ENCODE measurements around the gene DUOXA2. TPM values are rescaled to one million over a fixed set of nuclear protein-coding genes. Genes with fewer than 3 reads are reported as not detected.

The DUOXA2 gene
- polyA plus RNA-seq, 2 of the 4 experiments (the other 2 are of a cell fraction): not detected

- TF ChIP-seq HOXA7 (CRISPR knock-in tag; IDR thresholded peaks at IDR 0.05) (no peak), FOXS1 (CRISPR knock-in tag; IDR thresholded peaks at IDR 0.05) (no peak), MAZ (IDR thresholded peaks at IDR 0.05; ENCODE audit: borderline replicate concordance, low read depth, low read length) (no peak), MYC (IDR thresholded peaks at IDR 0.05; ENCODE audit: borderline replicate concordance, low read length) (no peak), HOXB13 (CRISPR knock-in tag; IDR thresholded peaks at IDR 0.05; ENCODE audit: low read depth) (no peak)
Measured at GRCh38 chr15:45166834-45167630, 52.9 kb downstream of the DUOXA2 start (continued).

- DNase-seq (ENCODE audit: low read depth in 1 of 2, low spot score in 1 of 2) (no peak), FAIRE-seq (no peak), ATAC-seq (peak in 1 of 2 experiments; percentile 2; a peak in 1 of 6 replicates)
- Histone ChIP-seq H3K4me2 (peak overlapping the region; percentile 98), H3K9me3 (no peaks in the 10 kb centered on the region), H3K4me1 (peaks cover 10% of the 10 kb centered on the region), H3K4me3 (peak overlapping the region; percentile 67; the same call in 1 of the 3 replicates), H3K27ac (peak overlapping the region; percentile 92 to 100)
- POLR2A ChIA-PET: interaction anchor here (1.0 kb wide), 1 partner anchor 31 kb away, joined by 4 read pairs; no protein-coding TSS in a partner anchor
- TF ChIP-seq NFE2L2 (conservative IDR thresholded peaks at IDR 0.05; ENCODE audit: low read length) (no peak), TP53 (CRISPR knock-in tag; IDR thresholded peaks at IDR 0.05) (no peak), FOXS1 (CRISPR knock-in tag; IDR thresholded peaks at IDR 0.05) (no peak), RARB (CRISPR knock-in tag; IDR thresholded peaks at IDR 0.05) (no peak), ZNF302 (CRISPR knock-in tag; IDR thresholded peaks at IDR 0.05) (no peak), ATOH8 (CRISPR knock-in tag; IDR thresholded peaks at IDR 0.05; ENCODE audit: low read depth) (no peak), TFCP2L1 (CRISPR knock-in tag; IDR thresholded peaks at IDR 0.05) (no peak), MYC (IDR thresholded peaks at IDR 0.05; ENCODE audit: borderline replicate concordance, low read length) (no peak), KDM1A (IDR thresholded peaks at IDR 0.05; ENCODE audit: low read depth) (no peak), HOXB13 (CRISPR knock-in tag; IDR thresholded peaks at IDR 0.05; ENCODE audit: low read depth) (no peak), USF2 (IDR thresholded peaks at IDR 0.05) (no peak), ZSCAN20 (CRISPR knock-in tag; IDR thresholded peaks at IDR 0.05) (no peak), ZC3H11A (IDR thresholded peaks at IDR 0.05) (no peak), FOSL2 (IDR thresholded peaks at IDR 0.05) (no peak), FOSL2 (CRISPR knock-in tag; IDR thresholded peaks at IDR 0.05) (no peak), KDM5A (IDR thresholded peaks at IDR 0.05) (no peak)
- CTCF ChIA-PET: interaction anchor here (0.8 to 3.3 kb wide), 8 partner anchors 9 to 37 kb away, joined by 3 to 19 read pairs (median 10); partner anchors contain the start of gene SHF
- WGBS (ENCODE audit: missing lambda C conversion rate): 68% methylated on average over 9 of the region's 9 CpGs
Measured at GRCh38 chr15:45167631-45168205, 53.6 kb downstream of the DUOXA2 start.

Other genes starting within 250 kb of the DUOXA2 start
- gene TERB2, start 157.6 kb upstream of the DUOXA2 start, polyA plus RNA-seq (2011; rRNA removed): not detected in 2 replicates
- gene TERB2, start 157.6 kb upstream of the DUOXA2 start, polyA plus RNA-seq (2017; fragmentation: RNase III; extraction: RNeasy Plus Mini Kit Qiagen cat#74134 plus additional on column Dnase treatment): not detected in 3 replicates
- gene SORD, start 91.1 kb upstream of the DUOXA2 start, polyA plus RNA-seq (2011; rRNA removed): 49.8 and 51.1 TPM in 2 replicates
- gene SORD, start 91.1 kb upstream of the DUOXA2 start, polyA plus RNA-seq (2017; fragmentation: RNase III; extraction: RNeasy Plus Mini Kit Qiagen cat#74134 plus additional on column Dnase treatment): 34.8 to 40.6 TPM (median 37.6 TPM) in 3 replicates
- gene DUOX2, start 154 bp upstream of the DUOXA2 start, polyA plus RNA-seq (2011; rRNA removed): 0.06 and 0.08 TPM in 2 replicates
- 0.03 to 0.07 TPM (median 0.05 TPM) in 3 replicates for gene DUOX2, start 154 bp upstream of the DUOXA2 start, polyA plus RNA-seq (2017; fragmentation: RNase III; extraction: RNeasy Plus Mini Kit Qiagen cat#74134 plus additional on column Dnase treatment)
- gene DUOXA1, start 15.6 kb downstream of the DUOXA2 start, polyA plus RNA-seq (2011; rRNA removed): 0.18 and 0.24 TPM in 2 replicates
- gene DUOXA1, start 15.6 kb downstream of the DUOXA2 start, polyA plus RNA-seq (2017; fragmentation: RNase III; extraction: RNeasy Plus Mini Kit Qiagen cat#74134 plus additional on column Dnase treatment): 0.23 to 0.49 TPM (median 0.30 TPM) in 3 replicates
- not detected in 2 replicates for gene DUOX1, start 15.7 kb downstream of the DUOXA2 start, polyA plus RNA-seq (2011; rRNA removed)
- gene DUOX1, start 15.7 kb downstream of the DUOXA2 start, polyA plus RNA-seq (2017; fragmentation: RNase III; extraction: RNeasy Plus Mini Kit Qiagen cat#74134 plus additional on column Dnase treatment): not detected in 3 replicates
- 0.36 and 0.62 TPM in 2 replicates for gene SHF, start 73.6 kb downstream of the DUOXA2 start, polyA plus RNA-seq (2011; rRNA removed)
- 0.85 to 1.1 TPM (median 1.1 TPM) in 3 replicates for gene SHF, start 73.6 kb downstream of the DUOXA2 start, polyA plus RNA-seq (2017; fragmentation: RNase III; extraction: RNeasy Plus Mini Kit Qiagen cat#74134 plus additional on column Dnase treatment)
- gene SLC28A2, start 137.9 kb downstream of the DUOXA2 start, polyA plus RNA-seq (2011; rRNA removed): 0.13 and 0.35 TPM in 2 replicates
- gene SLC28A2, start 137.9 kb downstream of the DUOXA2 start, polyA plus RNA-seq (2017; fragmentation: RNase III; extraction: RNeasy Plus Mini Kit Qiagen cat#74134 plus additional on column Dnase treatment): not detected in 3 replicates